Stimulated activated CD8-positive, alpha-beta memory T cell treated with anti-CD3 and anti-CD28 coated beads, Interleukin-4, amount 100 ng/mL, for 1 hour (primary cell): ENCODE results near the gene PSMC1.

Source experiments
- DNase-seq, 2 donors: peaks; one replicate each; pipeline ENCODE4 v3.0.0-alpha.2; 2020; ENCODE audit warnings: low read depth in 2 of 2, low spot score in 1 of 2

Gene PSMC1

DNA sequence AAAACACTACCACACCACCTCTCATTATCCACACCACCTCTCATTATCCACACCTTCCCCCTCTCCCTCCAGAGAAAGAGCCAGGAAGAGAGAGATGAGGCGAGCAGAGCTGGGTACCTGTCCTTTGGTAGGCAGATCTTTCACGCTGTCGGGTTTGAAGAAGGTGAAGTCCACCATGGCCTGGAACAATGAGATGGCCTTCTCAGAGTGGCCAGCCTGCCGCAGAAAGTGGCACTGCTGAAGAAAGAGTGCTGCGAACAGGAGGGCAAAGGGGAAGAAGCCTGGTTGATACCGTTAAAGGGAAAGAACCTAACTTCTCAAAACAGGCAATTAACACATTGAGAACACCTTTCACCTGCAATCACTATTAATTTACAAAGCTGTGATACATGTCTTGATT is 44.8 kb downstream of the PSMC1 start:
- no peak for DNase-seq

GRCh38 chr14:90301668-90302090 is 45.3 kb downstream of the PSMC1 start:
- no peak for DNase-seq

DNA sequence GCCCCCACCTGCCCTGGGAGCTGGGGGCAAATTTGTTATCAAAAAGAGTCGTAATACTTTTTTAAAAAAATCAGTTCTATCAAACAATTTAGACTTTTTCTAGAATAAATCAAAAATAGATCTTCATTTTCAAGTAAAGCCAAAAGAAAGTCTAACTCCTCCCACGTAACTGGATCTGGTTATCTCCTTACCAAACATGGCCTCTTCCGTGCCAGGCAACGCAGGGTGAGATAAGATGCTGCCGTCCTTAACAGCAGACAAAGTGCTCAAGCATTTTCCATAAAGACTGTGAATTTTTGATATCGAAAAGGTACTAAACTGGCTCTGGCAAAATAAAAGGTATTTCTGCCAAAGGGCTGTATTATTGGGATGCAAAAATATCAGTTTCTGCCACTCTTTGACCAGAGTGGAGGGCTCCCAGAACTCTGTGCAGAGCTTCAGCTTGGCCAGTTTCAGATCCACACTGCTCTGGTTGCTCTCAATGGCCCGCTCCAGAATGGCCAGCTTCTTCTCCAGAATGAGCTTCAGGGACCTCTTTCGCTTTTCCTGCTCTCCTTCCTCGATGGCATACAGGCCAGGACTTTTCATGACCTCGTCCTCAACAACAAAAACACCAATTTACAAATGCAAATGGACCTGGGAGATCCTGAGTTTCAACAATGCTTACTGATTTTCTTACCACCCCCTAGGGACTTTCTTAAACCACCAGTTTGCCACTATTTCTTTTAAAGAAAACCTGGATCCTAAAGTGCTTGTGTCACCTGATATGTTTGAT is 46.4 kb downstream of the PSMC1 start:
- DNase-seq = no peak

- no peak for DNase-seq
These were observed 47.1 kb downstream of the PSMC1 start for GRCh38 chr14:90303473-90303872.

- no peak for DNase-seq
These were observed 48.1 kb downstream of the PSMC1 start for GRCh38 chr14:90304502-90304901.

DNA sequence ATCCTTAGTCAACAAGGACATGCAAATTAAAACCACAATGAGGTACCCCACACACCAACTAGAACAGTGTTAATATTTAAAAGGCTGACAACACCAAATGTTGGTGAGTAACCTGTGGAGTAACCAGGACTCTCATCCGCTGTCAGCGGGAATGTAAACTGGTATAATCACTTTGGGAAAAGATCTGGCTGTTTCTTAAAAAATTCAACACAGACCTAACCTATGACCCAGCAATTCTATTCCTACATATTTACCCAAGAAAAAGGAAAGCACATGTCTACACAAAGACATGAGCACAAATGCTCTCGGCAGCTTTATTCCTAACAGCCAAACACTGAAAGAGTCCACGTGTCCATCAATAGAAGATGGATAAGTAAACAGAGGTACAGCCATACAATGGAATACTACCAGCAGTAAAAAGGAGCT is 48.8 kb downstream of the PSMC1 start:
- no peak for DNase-seq

DNA sequence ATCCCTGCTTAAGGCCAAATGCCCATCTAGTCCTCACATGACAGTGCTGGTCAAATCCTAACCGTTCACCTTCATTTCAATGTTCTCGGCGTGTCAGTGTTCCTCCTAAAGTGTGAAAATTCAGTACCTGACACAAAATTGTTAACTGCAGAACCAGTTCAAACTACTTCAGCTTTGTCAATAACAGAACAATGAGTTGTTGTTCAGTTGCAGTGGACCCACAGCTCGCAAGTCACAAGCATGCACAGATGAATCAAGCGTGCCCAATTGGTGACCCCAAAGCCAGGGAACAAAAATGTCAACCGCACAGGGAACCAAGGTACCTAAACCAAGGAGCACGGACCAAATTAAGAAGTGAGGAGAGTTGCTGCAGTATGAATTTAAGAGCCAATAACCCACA is 52.2 kb downstream of the PSMC1 start:
- no peak for DNase-seq

- no peak for DNase-seq
These were observed 60.9 kb downstream of the PSMC1 start for GRCh38 chr14:90317286-90317685.

GRCh38 chr14:90318016-90318415 is 61.7 kb downstream of the PSMC1 start:
- no peak for DNase-seq

- DNase-seq = no peak
These were observed 62.8 kb downstream of the PSMC1 start for GRCh38 chr14:90319173-90319572.

DNA sequence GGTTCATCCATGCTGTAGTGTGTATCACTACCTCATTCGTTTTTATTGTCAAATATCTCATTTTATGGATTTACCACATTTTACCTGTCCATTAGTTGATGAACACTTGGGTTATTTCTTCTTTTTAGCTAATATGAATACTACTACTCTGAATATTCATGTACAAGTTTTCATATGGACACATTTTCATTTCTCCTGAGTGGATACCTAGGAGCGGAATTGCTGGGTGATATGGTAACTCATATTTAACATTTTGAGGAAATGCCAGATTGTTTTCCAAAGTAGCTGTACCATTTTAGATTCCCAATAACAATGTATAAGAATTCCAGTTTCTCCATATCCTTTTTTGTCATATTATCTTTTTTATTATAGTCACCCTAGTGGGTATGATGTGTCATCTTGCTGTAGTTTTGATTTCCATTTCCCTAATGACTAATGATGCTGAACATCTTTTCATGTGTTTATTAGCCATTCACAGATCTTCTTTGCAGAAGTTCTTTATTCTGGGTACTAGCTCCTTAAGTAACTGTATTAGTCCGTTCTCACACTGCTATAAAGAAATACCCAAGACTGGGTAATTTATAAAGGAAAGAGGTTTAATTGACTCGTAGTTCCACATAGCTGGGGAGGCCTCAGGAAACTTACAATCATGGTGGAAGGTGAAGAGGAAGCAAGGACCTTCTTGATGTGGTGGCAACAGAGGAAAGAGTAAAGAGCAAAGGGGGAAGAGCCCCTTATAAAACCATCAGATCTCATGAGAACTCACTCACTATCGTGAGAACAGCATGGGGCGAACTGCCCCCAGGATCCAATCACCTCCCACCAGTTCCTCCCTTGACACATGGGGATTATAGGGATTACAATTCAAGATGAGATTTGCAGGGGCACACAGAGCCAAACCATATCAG is 63.5 kb downstream of the PSMC1 start:
- no peak for DNase-seq

- no peak for DNase-seq
These were observed 65.5 kb downstream of the PSMC1 start for GRCh38 chr14:90321891-90322290.
